ENCODE results near the gene ZFHX3. TPM values are rescaled to one million over a fixed set of nuclear protein-coding genes. Genes with fewer than 3 reads are reported as not detected.

The ZFHX3 gene
- total RNA-seq, 2 donors from 2014 or later = 9.2 to 18.9 TPM

- no peaks in the 10 kb centered on the region for H3K36me3 ChIP-seq
- TF ChIP-seq, protein P1, sequence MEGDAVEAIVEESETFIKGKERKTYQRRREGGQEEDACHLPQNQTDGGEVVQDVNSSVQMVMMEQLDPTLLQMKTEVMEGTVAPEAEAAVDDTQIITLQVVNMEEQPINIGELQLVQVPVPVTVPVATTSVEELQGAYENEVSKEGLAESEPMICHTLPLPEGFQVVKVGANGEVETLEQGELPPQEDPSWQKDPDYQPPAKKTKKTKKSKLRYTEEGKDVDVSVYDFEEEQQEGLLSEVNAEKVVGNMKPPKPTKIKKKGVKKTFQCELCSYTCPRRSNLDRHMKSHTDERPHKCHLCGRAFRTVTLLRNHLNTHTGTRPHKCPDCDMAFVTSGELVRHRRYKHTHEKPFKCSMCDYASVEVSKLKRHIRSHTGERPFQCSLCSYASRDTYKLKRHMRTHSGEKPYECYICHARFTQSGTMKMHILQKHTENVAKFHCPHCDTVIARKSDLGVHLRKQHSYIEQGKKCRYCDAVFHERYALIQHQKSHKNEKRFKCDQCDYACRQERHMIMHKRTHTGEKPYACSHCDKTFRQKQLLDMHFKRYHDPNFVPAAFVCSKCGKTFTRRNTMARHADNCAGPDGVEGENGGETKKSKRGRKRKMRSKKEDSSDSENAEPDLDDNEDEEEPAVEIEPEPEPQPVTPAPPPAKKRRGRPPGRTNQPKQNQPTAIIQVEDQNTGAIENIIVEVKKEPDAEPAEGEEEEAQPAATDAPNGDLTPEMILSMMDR (IDR thresholded peaks at IDR 0.05) = no peak
- no peaks in the 10 kb centered on the region for H3K27me3 ChIP-seq
- no peak for DNase-seq (ENCODE audit: low spot score)
- no peak overlapping the region for H3K27ac ChIP-seq
- no peak overlapping the region for H3K4me3 ChIP-seq
- H3K4me1 ChIP-seq = no peaks in the 10 kb centered on the region
- peaks cover 0 to 12% of the 10 kb centered on the region in 2 donors for H3K9me3 ChIP-seq
Observed at GRCh38 chr16:72753881-72754280, 294.0 kb downstream of the ZFHX3 start.

DNA sequence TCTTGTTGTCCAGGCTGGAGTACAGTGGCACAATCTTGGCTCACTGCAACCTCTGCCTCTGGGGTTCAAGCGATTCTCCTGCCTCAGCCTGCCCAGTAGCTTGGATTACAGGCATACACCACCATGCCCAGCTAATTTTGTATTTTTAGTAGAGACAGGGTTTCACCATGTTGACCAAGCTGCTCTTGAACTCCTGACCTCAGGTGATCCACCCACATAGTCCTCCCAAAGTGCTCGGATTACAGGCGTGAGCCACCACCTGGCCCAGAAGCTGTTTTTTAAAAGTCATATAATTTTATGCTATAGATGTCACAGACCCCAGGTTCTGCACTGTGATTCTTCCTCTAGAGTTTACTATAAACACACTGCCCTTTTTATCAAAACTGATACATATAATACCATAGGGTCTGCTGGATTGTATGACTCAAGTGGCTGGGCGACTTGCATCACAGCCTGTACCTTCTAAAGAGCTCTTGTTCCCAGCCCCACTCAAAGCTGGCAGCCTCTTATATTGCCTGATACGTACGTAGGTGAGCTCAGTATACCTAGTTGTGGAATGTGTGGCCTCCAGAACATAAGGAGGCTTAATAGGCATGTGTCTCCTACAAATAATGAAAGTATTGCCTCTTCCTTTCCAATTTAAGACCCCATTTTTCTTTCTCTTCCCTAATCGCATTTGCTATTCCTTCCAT is 295.8 kb downstream of the ZFHX3 start:
- Histone ChIP-seq H3K27ac (no peak overlapping the region), H3K36me3 (no peaks in the 10 kb centered on the region), H3K4me1 (no peaks in the 10 kb centered on the region), H3K9me3 (no peaks in the 10 kb centered on the region), H3K27me3 (no peaks in the 10 kb centered on the region), H3K4me3 (no peak overlapping the region)
- TF ChIP-seq, protein P1 (IDR thresholded peaks at IDR 0.05) = no peak
- no peak for DNase-seq (ENCODE audit: low spot score)

GRCh38 chr16:72751076-72751475 is 296.9 kb downstream of the ZFHX3 start:
- H3K4me1 ChIP-seq = no peaks in the 10 kb centered on the region
- DNase-seq (ENCODE audit: low spot score) = no peak
- H3K27ac ChIP-seq = no peak overlapping the region
- H3K36me3 ChIP-seq = no peaks in the 10 kb centered on the region
- no peak overlapping the region for H3K4me3 ChIP-seq
- TF ChIP-seq, protein P1 (IDR thresholded peaks at IDR 0.05) = no peak
- no peaks in the 10 kb centered on the region for H3K27me3 ChIP-seq
- H3K9me3 ChIP-seq = no peaks in the 10 kb centered on the region

DNA sequence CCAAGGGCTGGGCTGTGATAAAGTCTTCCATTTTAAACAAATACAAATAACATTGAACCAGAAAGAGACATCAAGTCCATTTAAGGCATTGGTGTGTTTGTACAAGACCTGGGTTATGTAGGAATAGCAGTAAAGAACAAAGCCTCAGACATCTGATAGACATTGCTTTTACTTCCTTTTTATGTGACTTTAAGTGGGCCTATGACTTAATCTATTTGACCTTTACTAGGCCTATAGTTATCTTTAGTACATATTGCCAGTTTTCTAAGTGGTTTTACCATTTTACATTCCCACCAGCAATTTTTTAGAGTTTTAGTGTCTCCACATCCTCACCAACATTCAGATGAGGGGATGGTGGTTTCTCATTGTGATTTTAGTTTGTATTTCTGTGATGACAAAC is 298.8 kb downstream of the ZFHX3 start:
- DNase-seq (ENCODE audit: low spot score) = no peak
- H3K36me3 ChIP-seq = no peaks in the 10 kb centered on the region
- no peak overlapping the region for H3K4me3 ChIP-seq
- H3K27me3 ChIP-seq = no peaks in the 10 kb centered on the region
- TF ChIP-seq, protein P1 (IDR thresholded peaks at IDR 0.05) = no peak
- H3K9me3 ChIP-seq = no peaks in the 10 kb centered on the region
- no peaks in the 10 kb centered on the region for H3K4me1 ChIP-seq
- H3K27ac ChIP-seq = no peak overlapping the region

- Histone ChIP-seq H3K27me3 (no peaks in the 10 kb centered on the region), H3K36me3 (no peaks in the 10 kb centered on the region), H3K4me3 (no peak overlapping the region), H3K27ac (no peak overlapping the region), H3K4me1 (no peaks in the 10 kb centered on the region), H3K9me3 (no peaks in the 10 kb centered on the region)
- TF ChIP-seq, protein P1 (IDR thresholded peaks at IDR 0.05) = no peak
- DNase-seq (ENCODE audit: low spot score) = no peak
Observed at GRCh38 chr16:72744076-72744793, 303.7 kb downstream of the ZFHX3 start.

Measured in right atrium auricular region (tissue), 2 donors.